HCT116 (cell line): Measurements from ENCODE around the gene CNTNAP2.

Source experiments
- CBX3 ChIP-seq: IDR thresholded peaks from 2 replicates; pipeline ENCODE4 v1.6.1; 2012; ENCODE audit warnings: low read depth
- CTCF ChIP-seq, 3 experiments: fragments of 200-600 bp in 1 of 3; sonication (generic) in 1 of 3; IDR thresholded peaks in 2 of 3; conservative IDR thresholded peaks in 1 of 3; 2 replicates each; pipeline ENCODE4 v1.5.1; 2012 to 2017; ENCODE audit warnings: low read depth in 2 of 3, low read length in 2 of 3, antibody characterized with exemption in 1 of 3, borderline replicate concordance in 1 of 3, control low read depth in 1 of 3, mild to moderate bottlenecking in 1 of 3, mixed read lengths in 1 of 3, mixed run types in 1 of 3, moderate library complexity in 1 of 3; ENCODE audit not compliant: insufficient read depth in 1 of 3
- JUND ChIP-seq: IDR thresholded peaks from 2 replicates; pipeline ENCODE4 v1.6.1; 2012
- POLR2AphosphoS5 ChIP-seq: IDR thresholded peaks from 2 replicates; pipeline ENCODE4 v1.6.1; 2011; ENCODE audit warnings: mild to moderate bottlenecking, low read depth, low read length, moderate library complexity
- YY1 ChIP-seq: IDR thresholded peaks from 2 replicates; pipeline ENCODE4 v1.6.1; 2011; ENCODE audit warnings: low read length, low read depth, moderate library complexity, mild to moderate bottlenecking; ENCODE audit not compliant: insufficient replicate concordance; ENCODE audit errors: extremely low read depth
- ZFX ChIP-seq: fragments of 450-650 bp; IDR thresholded peaks from 2 replicates; pipeline ENCODE4 v1.6.1; 2017

- TF ChIP-seq POLR2AphosphoS5 (no peak), CTCF (IDR thresholded peaks at IDR 0.05 in 2 of 3, conservative IDR thresholded peaks at IDR 0.05 in 1 of 3; ENCODE audit: borderline replicate concordance in 1 of 3, insufficient read depth in 1 of 3, low read depth in 2 of 3, low read length in 2 of 3) (no peak), ZFX (no peak), CBX3 (no peak), JUND (no peak), YY1 (no peak)
These were observed 307.5 kb downstream of the CNTNAP2 start for GRCh38 chr7:146424084-146424483.
